DMS153 (cell line): ENCODE measurements around the gene PLEKHA8.

ENCODE experiments used
- DNase-seq: peaks from one replicate; lab custom pipeline; 2025; lab: John Stamatoyannopoulos, UW

The PLEKHA8 gene

GRCh38 chr7:30169579-30169978, 141.4 kb downstream of the PLEKHA8 start:
- no peak for DNase-seq

GRCh38 chr7:30170476-30171205, 142.4 kb downstream of the PLEKHA8 start:
- DNase-seq: no peak

- no peak for DNase-seq
Observed at GRCh38 chr7:30171766-30172447, 143.7 kb downstream of the PLEKHA8 start.

- DNase-seq: peak; percentile 23
Observed at GRCh38 chr7:30172451-30172850, 144.2 kb downstream of the PLEKHA8 start.

- DNase-seq: peak; percentile 84
Observed at GRCh38 chr7:30173058-30173897, 145.1 kb downstream of the PLEKHA8 start.

GRCh38 chr7:30175180-30175579, 147.0 kb downstream of the PLEKHA8 start:
- peak; percentile 40 for DNase-seq

- no peak for DNase-seq
Observed at GRCh38 chr7:30175636-30176147, 147.5 kb downstream of the PLEKHA8 start.

GRCh38 chr7:30176463-30177109, 148.4 kb downstream of the PLEKHA8 start:
- no peak for DNase-seq

- DNase-seq: no peak
Observed at GRCh38 chr7:30177186-30177585, 149.0 kb downstream of the PLEKHA8 start.

GRCh38 chr7:30177965-30178364, 149.8 kb downstream of the PLEKHA8 start:
- no peak for DNase-seq

GRCh38 chr7:30178748-30179436, 150.7 kb downstream of the PLEKHA8 start:
- no peak for DNase-seq
